Fibroblast of mammary gland (primary cell): Measurements from ENCODE around the gene PCDH15.

Experiments
- DNase-seq: peaks from one replicate; pipeline ENCODE4 v3.0.0-alpha.2; 2010; ENCODE audit warnings: low read depth
- H3K4me3 ChIP-seq: 2 replicates; pipeline ENCODE4 v1.5.1; 2011; ENCODE audit warnings: low read depth, mild to moderate bottlenecking, low read length, moderate library complexity; ENCODE audit not compliant: control insufficient read depth
- TF ChIP-seq, protein P1 (sequence below): conservative IDR thresholded peaks from 2 replicates; pipeline ENCODE4 v1.5.1; 2011; ENCODE audit warnings: low read depth, low read length, inconsistent platforms; ENCODE audit not compliant: control insufficient read depth, insufficient read depth

Gene PCDH15

DNA sequence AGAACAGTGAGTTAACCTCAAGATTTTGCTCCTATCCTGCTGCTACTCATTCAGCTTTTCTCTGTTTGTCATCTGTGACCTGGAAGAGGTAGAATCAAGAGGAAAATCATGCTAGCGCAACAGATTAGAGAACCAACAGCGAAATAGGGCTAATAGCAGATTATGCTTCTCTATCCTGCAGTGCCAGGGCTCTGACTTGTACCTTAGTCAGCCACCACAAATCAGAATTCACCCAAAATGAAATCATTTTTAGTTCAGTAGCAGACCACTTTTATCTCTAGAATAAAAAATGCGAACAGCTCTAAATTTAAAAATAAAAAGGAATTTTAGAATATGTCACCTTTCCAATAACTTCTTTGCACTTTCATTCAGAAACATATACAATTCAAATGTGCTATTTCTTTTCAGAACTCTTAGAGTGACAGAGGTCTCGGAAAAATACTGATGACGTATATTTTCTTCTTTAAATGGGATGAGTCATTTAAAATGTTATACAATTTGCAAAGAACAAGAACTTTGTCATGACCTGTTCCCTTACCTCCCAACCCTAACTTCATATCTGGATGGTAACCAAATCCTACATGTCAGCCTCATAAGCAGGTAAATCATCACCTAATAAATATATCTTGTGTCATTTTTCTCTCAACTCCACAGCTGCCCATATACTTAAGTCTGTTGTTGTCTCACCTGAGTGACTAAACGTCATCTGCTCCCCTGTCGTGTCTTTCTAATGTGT is 896.4 kb downstream of the PCDH15 start:
- TF ChIP-seq, protein P1, sequence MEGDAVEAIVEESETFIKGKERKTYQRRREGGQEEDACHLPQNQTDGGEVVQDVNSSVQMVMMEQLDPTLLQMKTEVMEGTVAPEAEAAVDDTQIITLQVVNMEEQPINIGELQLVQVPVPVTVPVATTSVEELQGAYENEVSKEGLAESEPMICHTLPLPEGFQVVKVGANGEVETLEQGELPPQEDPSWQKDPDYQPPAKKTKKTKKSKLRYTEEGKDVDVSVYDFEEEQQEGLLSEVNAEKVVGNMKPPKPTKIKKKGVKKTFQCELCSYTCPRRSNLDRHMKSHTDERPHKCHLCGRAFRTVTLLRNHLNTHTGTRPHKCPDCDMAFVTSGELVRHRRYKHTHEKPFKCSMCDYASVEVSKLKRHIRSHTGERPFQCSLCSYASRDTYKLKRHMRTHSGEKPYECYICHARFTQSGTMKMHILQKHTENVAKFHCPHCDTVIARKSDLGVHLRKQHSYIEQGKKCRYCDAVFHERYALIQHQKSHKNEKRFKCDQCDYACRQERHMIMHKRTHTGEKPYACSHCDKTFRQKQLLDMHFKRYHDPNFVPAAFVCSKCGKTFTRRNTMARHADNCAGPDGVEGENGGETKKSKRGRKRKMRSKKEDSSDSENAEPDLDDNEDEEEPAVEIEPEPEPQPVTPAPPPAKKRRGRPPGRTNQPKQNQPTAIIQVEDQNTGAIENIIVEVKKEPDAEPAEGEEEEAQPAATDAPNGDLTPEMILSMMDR = no peak
- no peak overlapping the region for H3K4me3 ChIP-seq
- no peak for DNase-seq

DNA sequence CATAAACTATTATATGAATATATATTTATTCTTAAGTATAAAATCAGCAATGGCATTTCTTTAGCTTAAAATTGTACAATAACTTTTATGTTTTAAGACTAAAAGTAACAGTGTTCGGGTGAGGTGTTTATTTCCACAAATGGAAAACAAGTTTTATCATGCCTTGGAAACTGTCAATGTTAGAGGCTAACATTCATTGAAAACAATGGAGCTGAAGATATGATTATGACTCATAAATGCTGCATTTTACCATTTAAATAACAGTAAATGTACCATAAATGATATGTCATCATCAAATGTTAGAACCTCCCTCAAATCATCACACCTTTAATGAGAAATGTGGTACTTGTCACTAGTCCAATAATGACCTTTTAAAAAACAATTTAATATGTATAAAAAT is 897.3 kb downstream of the PCDH15 start:
- DNase-seq = no peak
- TF ChIP-seq, protein P1 = no peak

DNA sequence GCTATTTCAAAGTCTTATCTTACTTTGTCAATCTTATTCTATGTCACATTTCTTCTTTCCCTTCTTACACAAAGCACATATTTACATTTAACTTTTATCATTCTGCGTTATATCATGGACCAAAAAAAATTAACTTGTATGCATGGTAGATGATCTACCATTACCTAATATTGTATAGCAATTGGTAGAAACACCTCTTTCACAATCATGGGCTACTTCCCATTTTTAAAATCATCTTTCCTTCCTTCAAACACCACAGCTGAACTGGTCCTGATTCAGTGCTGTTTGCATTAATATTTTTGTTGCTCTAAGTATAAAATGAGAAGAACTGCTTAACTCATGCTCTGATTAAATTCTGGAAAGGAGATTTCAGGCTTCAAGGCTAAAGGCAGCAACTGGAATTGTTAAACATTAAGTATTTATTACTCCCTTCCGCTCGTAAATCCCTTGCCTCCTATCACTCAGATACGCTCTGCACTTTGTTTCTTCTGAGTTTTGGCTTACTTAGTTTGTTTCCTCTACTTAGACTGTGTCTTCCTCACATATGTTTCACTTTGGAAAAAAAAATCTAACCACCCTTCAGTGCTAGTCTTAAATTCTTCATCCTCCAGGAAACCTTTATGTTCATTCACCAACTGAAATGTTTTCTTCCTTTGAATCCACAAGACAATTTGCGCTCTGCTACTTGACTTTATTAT is 901.4 kb downstream of the PCDH15 start:
- H3K4me3 ChIP-seq = no peak overlapping the region
- TF ChIP-seq, protein P1 = no peak
- no peak for DNase-seq

More for the DNA sequence above, 897.3 kb downstream of the PCDH15 start:
- H3K4me3 ChIP-seq = no peak overlapping the region

DNA sequence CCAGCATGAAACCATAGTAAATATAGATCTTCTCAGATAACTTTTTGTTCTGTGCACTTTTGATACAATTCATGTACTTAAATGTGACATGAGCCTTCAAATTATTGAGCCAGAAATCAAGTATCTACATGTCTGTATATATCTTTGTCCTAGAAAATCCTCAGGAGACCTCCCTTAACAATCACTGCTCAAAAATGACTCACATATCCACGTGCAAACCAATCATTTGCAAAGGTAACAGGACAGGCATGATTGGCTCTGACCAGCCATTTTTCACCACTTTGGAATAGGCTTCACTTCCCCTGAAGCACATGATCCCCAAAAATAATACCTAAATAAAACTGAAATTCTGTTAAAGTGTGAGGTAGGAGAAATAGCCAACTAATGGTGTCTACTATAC is 902.5 kb downstream of the PCDH15 start:
- H3K4me3 ChIP-seq = no peak overlapping the region
- TF ChIP-seq, protein P1 = no peak
- DNase-seq = no peak

DNA sequence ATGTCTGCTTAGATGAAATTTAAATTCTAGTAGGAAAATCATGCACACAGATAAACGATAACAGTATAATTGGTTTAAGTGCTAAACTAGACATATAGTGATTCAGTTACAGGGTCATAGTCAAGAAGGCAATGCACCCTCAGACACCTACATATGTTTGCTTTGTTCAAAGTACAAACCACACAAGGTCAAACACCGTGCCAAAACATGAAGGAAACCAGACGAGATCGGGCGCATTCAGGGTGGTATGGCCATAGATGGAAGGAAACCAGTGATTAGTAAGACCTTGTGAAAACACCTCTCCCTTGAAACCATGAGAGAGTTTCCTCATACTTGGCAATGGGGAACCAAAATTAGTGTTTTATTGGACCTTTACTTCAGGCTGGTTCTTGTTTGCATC is 906.9 kb downstream of the PCDH15 start:
- TF ChIP-seq, protein P1 = no peak

DNA sequence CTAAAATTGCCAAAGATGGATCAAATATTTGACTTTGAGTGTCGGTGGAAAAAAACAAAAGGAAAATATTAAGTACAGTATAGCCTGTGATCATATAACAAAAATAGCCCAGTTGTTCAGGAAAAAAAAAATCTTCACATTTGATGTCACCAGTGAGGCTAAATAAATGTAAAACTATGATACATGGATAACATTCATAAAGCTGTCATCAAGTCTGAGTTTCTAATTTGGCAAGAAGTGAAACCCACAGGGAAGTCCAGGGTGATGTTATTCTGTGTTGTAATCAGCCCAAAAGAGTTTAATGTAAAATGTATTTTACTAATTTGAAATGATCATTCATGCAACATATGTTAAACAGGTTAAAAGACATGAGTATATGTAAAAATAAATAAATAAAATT is 908.0 kb downstream of the PCDH15 start:
- no peak overlapping the region for H3K4me3 ChIP-seq
- TF ChIP-seq, protein P1 = no peak
- DNase-seq = no peak

More for the DNA sequence above, 906.9 kb downstream of the PCDH15 start:
- no peak overlapping the region for H3K4me3 ChIP-seq
- DNase-seq = no peak
